Islet precursor cell (in vitro differentiated cells): Measurements from ENCODE around the gene SLC6A9.
A peak's percentile ranks its signal among the peaks of the same experiment; 100 is the strongest.

ENCODE experiments used
- DNase-seq: peaks from one replicate; pipeline ENCODE4 v3.0.0-alpha.2; 2018

SLC6A9 gene

GRCh38 chr1:43965316-43965715 is 65.9 kb downstream of the SLC6A9 start:
- no peak for DNase-seq

GRCh38 chr1:43963890-43964289 is 67.4 kb downstream of the SLC6A9 start:
- DNase-seq: no peak

- DNase-seq: no peak
Observed at GRCh38 chr1:43963006-43963405, 68.3 kb downstream of the SLC6A9 start.

- no peak for DNase-seq
Observed at GRCh38 chr1:43962324-43962723, 68.9 kb downstream of the SLC6A9 start.

GRCh38 chr1:43961692-43962091 is 69.6 kb downstream of the SLC6A9 start:
- DNase-seq: no peak

- DNase-seq: no peak
Observed at GRCh38 chr1:43960798-43961197, 70.5 kb downstream of the SLC6A9 start.

- DNase-seq: no peak
Observed at GRCh38 chr1:43958351-43959255, 72.7 kb downstream of the SLC6A9 start.

GRCh38 chr1:43957407-43958040 is 73.7 kb downstream of the SLC6A9 start:
- DNase-seq: no peak

GRCh38 chr1:43956234-43956633 is 75.0 kb downstream of the SLC6A9 start:
- DNase-seq: no peak

- no peak for DNase-seq
Observed at GRCh38 chr1:43954036-43954435, 77.2 kb downstream of the SLC6A9 start.

- no peak for DNase-seq
Observed at GRCh38 chr1:43953361-43953760, 77.9 kb downstream of the SLC6A9 start.

GRCh38 chr1:43952731-43953346 is 78.4 kb downstream of the SLC6A9 start:
- peak; percentile 89 for DNase-seq

- no peak for DNase-seq
Observed at GRCh38 chr1:43951021-43951985, 80.0 kb downstream of the SLC6A9 start.

- no peak for DNase-seq
Observed at GRCh38 chr1:43949678-43950077, 81.6 kb downstream of the SLC6A9 start.

- DNase-seq: no peak
Observed at GRCh38 chr1:43947874-43948437, 83.3 kb downstream of the SLC6A9 start.

- DNase-seq: no peak
Observed at GRCh38 chr1:43947061-43947873, 84.0 kb downstream of the SLC6A9 start.
